C1 segment of cervical spinal cord (tissue), 14 donors: ENCODE results near the gene DBET.
"Not testable (repeated sequence)": the region's sequence is repeated elsewhere in the genome, so short reads cannot be mapped to it uniquely, and the experiment has no call there.

Experiments
- DNase-seq, 14 donors: peaks; one replicate each; lab custom pipeline; 2025; lab: John Stamatoyannopoulos, UW

Gene DBET

GRCh38 chr4:190064342-190064741 is at the start of gene DBET:
Gene DBET (plus strand): TSS chr4:190064502.
- not testable (repeated sequence) for DNase-seq

- DNase-seq: no peak
These were observed 49.3 kb upstream of the DBET start for GRCh38 chr4:190014771-190015537.

- DNase-seq: no peak
These were observed 48.5 kb upstream of the DBET start for GRCh38 chr4:190015538-190016368.

GRCh38 chr4:190016369-190017289 is 47.7 kb upstream of the DBET start:
- no peak for DNase-seq

- no peak for DNase-seq
These were observed 46.7 kb upstream of the DBET start for GRCh38 chr4:190017357-190018200.

- DNase-seq: no peak
These were observed 45.9 kb upstream of the DBET start for GRCh38 chr4:190018201-190018920.

- no peak for DNase-seq
These were observed 45.1 kb upstream of the DBET start for GRCh38 chr4:190019023-190019858.

- not testable (repeated sequence) for DNase-seq
These were observed 44.3 kb upstream of the DBET start for GRCh38 chr4:190019859-190020463.

GRCh38 chr4:190020790-190021717 is 43.2 kb upstream of the DBET start:
- no peak for DNase-seq

GRCh38 chr4:190021973-190022372 is 42.3 kb upstream of the DBET start:
- not testable (repeated sequence) for DNase-seq

GRCh38 chr4:190022614-190023281 is 41.6 kb upstream of the DBET start:
- not testable (repeated sequence) for DNase-seq

- DNase-seq: not testable (repeated sequence)
These were observed 37.1 kb upstream of the DBET start, which contains the start of gene FRG2 for GRCh38 chr4:190027156-190027555. Gene FRG2 (minus strand): TSS chr4:190027256. CDS start chr4:190027204, 52 bp downstream.

GRCh38 chr4:190031264-190031663 is 33.0 kb upstream of the DBET start:
- DNase-seq: not testable (repeated sequence)

- not testable (repeated sequence) for DNase-seq
These were observed 26.5 kb upstream of the DBET start for GRCh38 chr4:190037704-190038388.

GRCh38 chr4:190040873-190041272 is 23.4 kb upstream of the DBET start:
- DNase-seq: not testable (repeated sequence)

GRCh38 chr4:190047627-190048026 is 16.7 kb upstream of the DBET start:
- not testable (repeated sequence) for DNase-seq
